GM13977 (cell line): ENCODE results near the gene CRYL1.

ENCODE experiments used
- DNase-seq: peaks from one replicate; pipeline ENCODE4 v3.0.0; 2012; ENCODE audit warnings: low spot score
- in situ Hi-C: fragments of 300-500 bp; cut with MboI; formaldehyde crosslinking; loops from one replicate; pipeline ENCODE4 v1.12.0; 2022; ENCODE audit warnings: low sequenced_read_pairs, low pct_unique_long_range_greater_than_20kb, mixed read lengths, inconsistent platforms; ENCODE audit not compliant: unreplicated experiment
- TF ChIP-seq, protein P1 (sequence below): IDR thresholded peaks from 2 replicates; pipeline ENCODE4 v1.5.1; 2012; ENCODE audit warnings: mild to moderate bottlenecking, control low read depth; ENCODE audit not compliant: insufficient read depth; ENCODE audit errors: extremely low read depth, missing control alignments

Gene CRYL1

DNA sequence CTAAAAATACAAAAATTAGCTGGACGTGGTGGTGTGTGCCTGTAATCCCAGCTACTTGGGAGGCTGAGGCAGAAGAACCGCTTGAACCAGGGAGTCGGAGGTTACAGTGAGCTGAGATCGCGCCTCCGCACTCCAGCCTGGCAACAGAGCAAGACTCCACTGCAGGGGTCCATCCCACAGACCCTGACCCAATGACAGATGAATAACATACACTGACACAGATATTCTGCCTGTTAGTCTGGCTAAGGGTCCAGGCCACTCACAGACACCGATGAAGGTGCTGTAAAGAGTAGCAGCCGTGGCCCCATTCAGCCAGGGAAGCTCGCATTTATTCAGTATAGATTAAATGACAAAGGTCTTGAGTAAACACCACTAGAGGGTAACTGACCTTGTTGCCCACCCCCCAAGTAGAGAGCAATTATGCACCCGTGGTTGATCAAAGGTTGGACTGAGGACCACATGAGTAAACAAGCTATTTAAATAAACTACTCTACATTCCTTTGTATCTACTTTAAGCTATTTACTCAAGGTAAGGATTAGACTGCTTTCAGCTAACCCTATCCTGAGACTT is 8.5 kb upstream of the CRYL1 start:
- in situ Hi-C loops, result no loop called here
- DNase-seq, result no peak

GRCh38 chr13:20528452-20528851 is 2.8 kb upstream of the CRYL1 start:
- in situ Hi-C loops, result no loop called here
- DNase-seq, result peak; percentile 62

More for the DNA sequence above, 8.5 kb upstream of the CRYL1 start:
- TF ChIP-seq, protein P1, sequence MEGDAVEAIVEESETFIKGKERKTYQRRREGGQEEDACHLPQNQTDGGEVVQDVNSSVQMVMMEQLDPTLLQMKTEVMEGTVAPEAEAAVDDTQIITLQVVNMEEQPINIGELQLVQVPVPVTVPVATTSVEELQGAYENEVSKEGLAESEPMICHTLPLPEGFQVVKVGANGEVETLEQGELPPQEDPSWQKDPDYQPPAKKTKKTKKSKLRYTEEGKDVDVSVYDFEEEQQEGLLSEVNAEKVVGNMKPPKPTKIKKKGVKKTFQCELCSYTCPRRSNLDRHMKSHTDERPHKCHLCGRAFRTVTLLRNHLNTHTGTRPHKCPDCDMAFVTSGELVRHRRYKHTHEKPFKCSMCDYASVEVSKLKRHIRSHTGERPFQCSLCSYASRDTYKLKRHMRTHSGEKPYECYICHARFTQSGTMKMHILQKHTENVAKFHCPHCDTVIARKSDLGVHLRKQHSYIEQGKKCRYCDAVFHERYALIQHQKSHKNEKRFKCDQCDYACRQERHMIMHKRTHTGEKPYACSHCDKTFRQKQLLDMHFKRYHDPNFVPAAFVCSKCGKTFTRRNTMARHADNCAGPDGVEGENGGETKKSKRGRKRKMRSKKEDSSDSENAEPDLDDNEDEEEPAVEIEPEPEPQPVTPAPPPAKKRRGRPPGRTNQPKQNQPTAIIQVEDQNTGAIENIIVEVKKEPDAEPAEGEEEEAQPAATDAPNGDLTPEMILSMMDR, result no peak

DNA sequence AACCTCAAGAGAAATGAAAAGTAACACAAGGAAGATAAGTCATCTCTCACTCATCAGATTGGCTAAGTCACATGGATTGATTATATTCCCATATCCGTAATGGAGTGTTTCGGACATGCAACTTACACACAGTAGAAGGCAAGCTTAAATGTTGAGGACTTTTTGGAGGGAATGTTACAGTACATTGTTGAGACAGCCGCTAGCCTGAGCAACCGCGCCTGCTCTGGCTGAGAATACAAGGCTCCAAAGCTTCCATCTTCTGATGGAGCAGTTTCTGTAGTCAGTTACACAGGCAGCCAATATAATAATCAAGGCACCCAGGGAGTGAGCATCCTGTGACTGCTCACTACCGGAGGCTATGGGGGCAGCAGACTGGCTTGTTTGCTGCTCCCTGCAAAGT is 1.0 kb upstream of the CRYL1 start:
- TF ChIP-seq, protein P1, result no peak
- in situ Hi-C loops, result no loop called here
- DNase-seq, result no peak

More at GRCh38 chr13:20528452-20528851, 2.8 kb upstream of the CRYL1 start:
- TF ChIP-seq, protein P1, result no peak

DNA sequence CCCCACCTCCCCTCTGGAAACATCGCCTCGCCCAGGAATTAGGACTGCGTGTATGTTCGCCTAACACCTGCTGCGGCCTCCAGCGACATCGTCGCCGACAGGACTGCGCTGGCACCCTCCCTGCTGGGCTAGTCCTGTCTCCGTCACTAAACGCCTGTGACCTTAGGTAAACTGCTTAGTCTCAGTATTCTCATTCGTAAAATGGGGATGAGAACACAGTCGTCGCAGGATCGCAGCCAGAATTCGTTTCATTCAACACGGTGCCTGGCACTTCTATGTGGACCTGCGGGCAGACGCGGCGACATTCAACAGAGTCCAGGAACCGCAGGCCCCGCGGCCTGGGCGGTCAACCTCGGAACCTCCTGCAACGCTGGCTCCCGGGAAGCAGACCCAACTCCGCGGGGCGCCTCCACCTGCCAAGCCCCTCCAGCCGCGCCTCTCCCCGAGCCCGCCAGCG is 485 bp downstream of the CRYL1 start:
- no peak for DNase-seq
- in situ Hi-C loops, result no loop called here
- TF ChIP-seq, protein P1, result no peak

- no peak for DNase-seq
- TF ChIP-seq, protein P1, result no peak
- in situ Hi-C loops, result no loop called here
Observed at GRCh38 chr13:20521364-20522115, 4.1 kb downstream of the CRYL1 start.

- DNase-seq, result no peak
- in situ Hi-C loops, result no loop called here
- TF ChIP-seq, protein P1, result no peak
Observed at GRCh38 chr13:20519875-20520274, 5.8 kb downstream of the CRYL1 start.
